ENCODE results near the gene SEC14L2. TPM values are rescaled to one million over a fixed set of nuclear protein-coding genes. Genes with fewer than 3 reads are reported as not detected.

SEC14L2 gene
- total and polyA plus RNA-seq, 10 of the 15 experiments (the other 5 are each of a cell fraction or from before 2014, with no cell fraction given), result 0.08 to 4.0 (median 0.48) TPM

DNA sequence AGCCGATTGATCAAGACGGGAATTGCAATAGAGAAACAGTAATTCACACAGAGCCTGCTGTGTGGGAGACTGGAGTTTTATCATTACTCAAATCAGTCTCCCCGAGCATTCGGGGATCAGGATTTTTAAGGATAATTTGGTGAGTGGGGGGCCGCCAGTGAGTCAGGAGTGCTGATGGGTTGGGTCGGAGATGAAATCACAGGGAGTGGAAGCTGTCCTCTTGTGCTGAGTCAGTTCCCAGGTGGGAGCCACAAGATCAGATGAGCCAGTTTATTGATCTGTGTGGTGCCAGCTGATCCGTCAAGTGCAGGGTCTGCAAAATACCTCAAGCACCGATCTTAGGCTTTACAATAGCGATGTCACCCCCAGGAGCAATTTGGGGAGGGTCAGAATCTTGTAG is 44.3 kb downstream of the SEC14L2 start:
- in situ Hi-C loops (cut with MboI) (loop anchor here (10.0 kb wide), 1 partner anchor 314 kb away; no protein-coding TSS in a partner anchor), intact Hi-C loops (cut with micrococcal nuclease; ENCODE audit: unreplicated experiment) (no loop called here)
- Histone ChIP-seq H3K9ac (ENCODE audit: control insufficient read depth, insufficient read depth, low read length) (no peak overlapping the region), H4K20me1 (ENCODE audit: control insufficient read depth, insufficient read depth) (no peaks in the 10 kb centered on the region), H3K79me2 (ENCODE audit: control insufficient read depth, insufficient read depth, low read length) (no peaks in the 10 kb centered on the region), H3K27me3 (replicated peaks in 1 of 2; ENCODE audit: control insufficient read depth in 2 of 2, insufficient read depth in 2 of 2, low read length in 1 of 2) (no peaks in the 10 kb centered on the region), H3K4me2 (ENCODE audit: control insufficient read depth, insufficient read depth) (no peak overlapping the region), H3K9me3 (replicated peaks; ENCODE audit: control insufficient read depth, insufficient read depth, low read length) (peaks cover under 1% of the 10 kb centered on the region; the same call in 2 of the 3 replicates), H3K27ac (ENCODE audit: control insufficient read depth, insufficient read depth) (no peak overlapping the region), H3K4me3 (no peak overlapping the region), H3K4me1 (ENCODE audit: control insufficient read depth, insufficient read depth, low read length) (peaks cover 11% of the 10 kb centered on the region), H2AFZ (ENCODE audit: control insufficient read depth, low read depth, low read length) (no peak overlapping the region), H3K36me3 (ENCODE audit: control insufficient read depth in 2 of 2, insufficient read depth in 2 of 2, low read length in 1 of 2) (no peaks in the 10 kb centered on the region)
- no TSS peak for BruUV-seq (replicated peaks)
- no peak for DNase-seq (ENCODE audit: low read depth, low spot score)
- ChIA-PET CTCF (no interaction called here), SMC1A (ENCODE audit: uncharacterized antibody, unreplicated experiment) (interaction anchor here (1.5 kb wide), 1 partner anchor 17 kb away, joined by 8 read pairs; the partner anchor contains the start of gene MTFP1), POLR2A (interaction anchor here (0.6 to 1.6 kb wide), 2 partner anchors 17 to 34 kb away, joined by 4 read pairs; no protein-coding TSS in a partner anchor), RAD21 (ENCODE audit: unreplicated experiment) (no interaction called here)
- no peak for TF ChIP-seq RELA (IDR thresholded peaks at IDR 0.05; ENCODE audit: borderline replicate concordance, partially characterized antibody)
- TF ChIP-seq SIN3A (IDR thresholded peaks at IDR 0.05; ENCODE audit: low read depth, low read length), result no peak
- TF ChIP-seq TCF3 (IDR thresholded peaks at IDR 0.05; ENCODE audit: borderline replicate concordance, insufficient read depth, low read depth, low read length), result no peak
- TF ChIP-seq, protein P1, sequence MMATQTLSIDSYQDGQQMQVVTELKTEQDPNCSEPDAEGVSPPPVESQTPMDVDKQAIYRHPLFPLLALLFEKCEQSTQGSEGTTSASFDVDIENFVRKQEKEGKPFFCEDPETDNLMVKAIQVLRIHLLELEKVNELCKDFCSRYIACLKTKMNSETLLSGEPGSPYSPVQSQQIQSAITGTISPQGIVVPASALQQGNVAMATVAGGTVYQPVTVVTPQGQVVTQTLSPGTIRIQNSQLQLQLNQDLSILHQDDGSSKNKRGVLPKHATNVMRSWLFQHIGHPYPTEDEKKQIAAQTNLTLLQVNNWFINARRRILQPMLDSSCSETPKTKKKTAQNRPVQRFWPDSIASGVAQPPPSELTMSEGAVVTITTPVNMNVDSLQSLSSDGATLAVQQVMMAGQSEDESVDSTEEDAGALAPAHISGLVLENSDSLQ (IDR thresholded peaks at IDR 0.05), result no peak
- no peak for TF ChIP-seq FOXK2 (IDR thresholded peaks at IDR 0.05)
- TF ChIP-seq PAX5 (IDR thresholded peaks at IDR 0.05; ENCODE audit: borderline replicate concordance, low read depth, low read length), result no peak
- no peak for TF ChIP-seq MYB (IDR thresholded peaks at IDR 0.05; ENCODE audit: borderline replicate concordance, low read depth, low read length)
- TF ChIP-seq SRF (IDR thresholded peaks at IDR 0.05; ENCODE audit: low read depth in 2 of 2, low read length in 2 of 2), result no peak
- ATAC-seq, result no peak
- no peak for FAIRE-seq
- 66% methylated on average over 9 of the region's 9 CpGs for WGBS (ENCODE audit: insufficient coverage, insufficient replicate concordance, low lambda C conversion rate, missing lambda C conversion rate)

All from GM12878 (cell line).